C4-2B (cell line): Measurements from ENCODE around the gene CACNA2D3.

ENCODE experiments used
- CTCF ChIP-seq: fragments of 450-650 bp; conservative IDR thresholded peaks from 2 replicates; pipeline ENCODE4 v1.5.1; 2017; ENCODE audit warnings: mild to moderate bottlenecking
- ZFX ChIP-seq: fragments of 450-650 bp; IDR thresholded peaks from 2 replicates; pipeline ENCODE4 v1.6.1; 2017

- TF ChIP-seq CTCF (no peak), ZFX (no peak)
These were observed 223.6 kb downstream of the CACNA2D3 start for GRCh38 chr3:54345847-54346375.
